Right atrium auricular region (tissue), 2 donors: Measurements from ENCODE around the gene PPP2R2B. TPM values are rescaled to one million over a fixed set of nuclear protein-coding genes. Genes with fewer than 3 reads are reported as not detected.

ENCODE experiments used
- DNase-seq: peaks from one replicate; pipeline ENCODE4 v3.0.0-alpha.2; 2019; ENCODE audit warnings: low spot score
- H3K27ac ChIP-seq, 2 donors: fragments of 200-600 bp; sonication (generic); 1 replicate in 1 of 2; 2 replicates in 1 of 2; pipeline ENCODE4 v1.5.1; 2016 to 2019
- H3K27me3 ChIP-seq, 2 donors: fragments of 200-600 bp; sonication (generic); one replicate each; pipeline versions ENCODE4 v1.5.1 to v1.6.0; 2017 to 2019
- H3K36me3 ChIP-seq: fragments of 200-600 bp; sonication (generic); one replicate; pipeline ENCODE4 v1.5.1; 2016
- H3K4me1 ChIP-seq, 2 donors: fragments of 200-600 bp; sonication (generic); one replicate each; pipeline versions ENCODE4 v1.5.1 to v1.6.0; 2017 to 2019
- H3K4me3 ChIP-seq, 2 donors: fragments of 200-600 bp; sonication (generic); 1 replicate in 1 of 2; 2 replicates in 1 of 2; pipeline ENCODE4 v1.5.1; 2017 to 2019; ENCODE audit warnings: mild to moderate bottlenecking in 1 of 2, moderate library complexity in 1 of 2
- H3K9me3 ChIP-seq, 2 donors: fragments of 200-600 bp; sonication (generic); one replicate each; pipeline ENCODE4 v1.5.1; 2019
- total RNA-seq, 2 donors: library from RNA; depleted of rRNA; stranded (reverse); fragments of >200 nt; gene quantifications; one replicate each; pipeline ENCODE4 v1.1.0, GENCODE V29; 2016
- TF ChIP-seq, protein P1 (sequence below), 2 donors: fragments of 200-600 bp; sonication (generic); IDR thresholded peaks; one replicate each; pipeline ENCODE4 v1.5.1; 2019; ENCODE audit warnings: antibody characterized with exemption in 2 of 2

The PPP2R2B gene
- total RNA-seq, 2 donors from 2014 or later, result 1.6 to 12.4 TPM

DNA sequence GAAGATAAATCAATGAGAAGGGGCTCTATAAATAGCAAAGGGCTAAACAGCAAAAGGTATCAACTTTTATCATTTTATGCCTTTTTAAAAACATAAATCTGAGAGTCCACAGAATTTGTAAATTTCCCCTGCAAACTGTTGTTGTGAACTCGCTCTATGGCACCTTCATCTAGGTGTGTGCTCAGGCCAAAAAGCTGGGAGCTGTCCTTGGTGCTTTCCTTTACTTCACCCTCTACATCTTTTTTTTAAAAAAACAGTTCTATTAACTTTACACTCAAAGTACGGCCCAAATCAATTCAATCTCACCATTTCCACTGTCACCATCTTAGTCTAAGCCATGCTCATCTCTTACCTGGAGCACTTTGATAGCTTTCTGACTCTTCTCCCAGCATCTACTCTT, 254.4 kb downstream of the PPP2R2B start:
- Histone ChIP-seq H3K4me1 (no peaks in the 10 kb centered on the region), H3K27ac (no peak overlapping the region)

DNA sequence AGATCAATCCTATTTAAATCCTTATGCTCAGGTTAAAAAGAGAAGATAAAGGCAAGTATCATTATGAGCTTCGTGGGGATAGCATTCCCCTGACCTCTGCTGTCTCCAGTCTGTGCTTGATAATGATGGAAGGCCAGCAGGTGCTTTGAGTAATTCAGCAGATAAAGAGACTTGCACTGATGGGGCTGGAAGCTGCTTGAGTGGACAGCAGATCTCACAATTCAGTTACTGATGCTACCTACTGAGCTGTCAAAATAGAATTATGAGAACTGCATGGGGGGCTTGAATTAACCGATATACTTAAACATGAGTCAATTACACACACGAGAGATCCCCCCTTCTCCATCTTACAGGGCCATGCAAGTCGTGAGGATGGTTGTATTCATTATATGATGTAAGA, 254.9 kb downstream of the PPP2R2B start:
- no peaks in the 10 kb centered on the region for H3K4me1 ChIP-seq
- DNase-seq, result no peak
- H3K4me3 ChIP-seq, result no peak overlapping the region
- no peak overlapping the region for H3K27ac ChIP-seq
- H3K27me3 ChIP-seq, result no peaks in the 10 kb centered on the region
- H3K36me3 ChIP-seq, result no peaks in the 10 kb centered on the region
- no peaks in the 10 kb centered on the region for H3K9me3 ChIP-seq
- TF ChIP-seq, protein P1, sequence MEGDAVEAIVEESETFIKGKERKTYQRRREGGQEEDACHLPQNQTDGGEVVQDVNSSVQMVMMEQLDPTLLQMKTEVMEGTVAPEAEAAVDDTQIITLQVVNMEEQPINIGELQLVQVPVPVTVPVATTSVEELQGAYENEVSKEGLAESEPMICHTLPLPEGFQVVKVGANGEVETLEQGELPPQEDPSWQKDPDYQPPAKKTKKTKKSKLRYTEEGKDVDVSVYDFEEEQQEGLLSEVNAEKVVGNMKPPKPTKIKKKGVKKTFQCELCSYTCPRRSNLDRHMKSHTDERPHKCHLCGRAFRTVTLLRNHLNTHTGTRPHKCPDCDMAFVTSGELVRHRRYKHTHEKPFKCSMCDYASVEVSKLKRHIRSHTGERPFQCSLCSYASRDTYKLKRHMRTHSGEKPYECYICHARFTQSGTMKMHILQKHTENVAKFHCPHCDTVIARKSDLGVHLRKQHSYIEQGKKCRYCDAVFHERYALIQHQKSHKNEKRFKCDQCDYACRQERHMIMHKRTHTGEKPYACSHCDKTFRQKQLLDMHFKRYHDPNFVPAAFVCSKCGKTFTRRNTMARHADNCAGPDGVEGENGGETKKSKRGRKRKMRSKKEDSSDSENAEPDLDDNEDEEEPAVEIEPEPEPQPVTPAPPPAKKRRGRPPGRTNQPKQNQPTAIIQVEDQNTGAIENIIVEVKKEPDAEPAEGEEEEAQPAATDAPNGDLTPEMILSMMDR (IDR thresholded peaks at IDR 0.05), result no peak

More for the DNA sequence above, 254.4 kb downstream of the PPP2R2B start:
- Histone ChIP-seq H3K9me3 (no peaks in the 10 kb centered on the region), H3K36me3 (no peaks in the 10 kb centered on the region), H3K27me3 (no peaks in the 10 kb centered on the region), H3K4me3 (no peak overlapping the region)
- DNase-seq, result no peak
- TF ChIP-seq, protein P1 (IDR thresholded peaks at IDR 0.05), result no peak

DNA sequence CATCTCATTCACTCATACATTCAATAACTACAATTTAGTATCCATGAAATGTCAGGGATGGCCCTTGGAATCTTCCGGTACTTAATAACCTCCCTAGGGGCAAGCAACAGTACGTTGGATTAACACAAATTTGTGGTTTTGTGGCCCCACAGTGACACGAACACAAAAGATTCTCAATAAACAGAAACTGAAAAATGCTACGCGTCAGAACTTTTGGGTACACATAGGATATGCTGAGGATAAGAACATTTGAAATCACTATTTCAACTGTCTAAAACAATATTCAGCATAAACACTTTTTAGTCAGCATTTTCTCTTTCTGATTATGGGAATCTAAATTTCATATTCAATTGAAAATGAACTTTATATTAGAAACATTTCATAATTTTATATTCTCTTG, 255.5 kb downstream of the PPP2R2B start:
- no peak for DNase-seq
- no peaks in the 10 kb centered on the region for H3K27me3 ChIP-seq
- TF ChIP-seq, protein P1 (IDR thresholded peaks at IDR 0.05), result no peak
- H3K36me3 ChIP-seq, result no peaks in the 10 kb centered on the region
- no peak overlapping the region for H3K4me3 ChIP-seq
- H3K4me1 ChIP-seq, result no peaks in the 10 kb centered on the region
- H3K27ac ChIP-seq, result no peak overlapping the region
- no peaks in the 10 kb centered on the region for H3K9me3 ChIP-seq

DNA sequence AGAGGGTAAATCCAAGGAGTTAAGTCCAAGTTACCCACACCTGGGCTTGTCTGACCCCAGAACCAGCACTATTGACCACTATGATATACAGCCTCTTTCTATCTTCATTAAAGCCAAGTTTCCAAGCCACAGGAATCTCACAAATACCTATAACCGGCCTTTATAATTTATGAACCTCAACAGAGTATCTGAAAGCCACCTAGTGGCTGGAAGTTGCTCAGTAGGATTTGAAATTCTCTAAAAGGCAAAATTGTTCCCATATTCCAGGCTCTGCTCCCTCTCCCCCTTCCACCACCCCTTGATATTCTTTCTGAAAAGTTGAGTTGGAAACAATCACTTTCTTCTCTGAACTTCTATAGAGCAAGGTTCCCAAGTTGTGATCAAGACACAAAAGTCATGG, 256.2 kb downstream of the PPP2R2B start:
- H3K36me3 ChIP-seq, result no peaks in the 10 kb centered on the region
- H3K27me3 ChIP-seq, result no peaks in the 10 kb centered on the region
- H3K4me3 ChIP-seq, result no peak overlapping the region
- no peaks in the 10 kb centered on the region for H3K9me3 ChIP-seq
- DNase-seq, result no peak
- no peaks in the 10 kb centered on the region for H3K4me1 ChIP-seq
- TF ChIP-seq, protein P1 (IDR thresholded peaks at IDR 0.05), result peak in 1 of 2 donors; percentile 28
- H3K27ac ChIP-seq, result no peak overlapping the region

DNA sequence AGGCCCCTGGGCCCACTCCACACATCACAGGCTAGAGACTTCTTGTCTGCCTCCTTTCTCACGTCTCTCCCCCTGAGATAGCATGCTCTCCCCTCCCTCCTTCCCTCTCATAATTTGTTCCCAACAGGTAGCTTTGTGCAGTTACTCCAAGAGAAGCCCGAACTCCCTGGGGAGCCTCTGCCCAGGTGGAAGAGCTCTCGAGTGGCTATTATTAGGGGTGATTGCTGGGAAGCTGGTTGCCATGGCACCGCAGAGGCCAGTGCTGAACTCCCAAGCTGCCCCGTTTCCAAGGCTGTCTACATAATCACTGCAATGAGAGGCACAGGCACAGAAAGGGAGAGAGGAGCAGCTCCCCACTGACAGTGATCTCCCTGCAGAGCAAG, 257.9 kb downstream of the PPP2R2B start:
- peaks cover 0 to 11% of the 10 kb centered on the region in 2 donors for H3K9me3 ChIP-seq
- no peaks in the 10 kb centered on the region for H3K36me3 ChIP-seq
- H3K4me1 ChIP-seq, result no peaks in the 10 kb centered on the region
- H3K4me3 ChIP-seq, result no peak overlapping the region
- H3K27ac ChIP-seq, result no peak overlapping the region
- no peak for DNase-seq
- no peaks in the 10 kb centered on the region for H3K27me3 ChIP-seq
- TF ChIP-seq, protein P1 (IDR thresholded peaks at IDR 0.05), result no peak

DNA sequence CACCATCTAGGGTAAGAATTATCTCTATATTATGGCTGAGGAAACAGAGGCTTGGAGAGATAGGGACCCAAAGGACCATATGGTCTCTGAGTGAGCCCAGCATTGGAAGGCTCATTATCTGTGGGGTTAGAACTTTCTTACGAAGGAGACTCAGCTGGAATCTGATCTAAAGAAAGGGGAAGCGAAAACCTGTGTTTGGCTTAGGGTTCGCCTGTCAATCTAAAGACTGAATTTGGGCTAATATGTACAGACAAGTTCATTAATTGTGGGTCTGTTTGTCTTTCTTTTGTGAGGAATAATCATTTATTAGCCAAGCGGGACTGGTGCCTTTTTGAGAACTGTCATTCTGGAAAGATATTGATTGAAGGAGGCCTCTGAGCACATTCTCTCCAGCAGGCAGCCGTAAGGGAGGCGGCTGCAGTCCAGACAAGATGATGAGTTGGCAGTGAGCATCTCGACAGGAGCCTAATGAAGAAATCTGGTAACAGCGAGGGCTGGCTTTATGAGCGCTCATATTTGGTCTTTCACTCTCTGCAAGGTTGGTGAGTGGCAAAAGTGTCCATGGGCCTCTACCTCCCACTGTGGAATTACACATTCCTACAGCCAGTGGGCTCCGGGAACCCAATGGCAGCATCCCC, 258.4 kb downstream of the PPP2R2B start:
- H3K9me3 ChIP-seq, result peaks cover 0 to 15% of the 10 kb centered on the region in 2 donors
- H3K4me3 ChIP-seq, result no peak overlapping the region
- H3K27me3 ChIP-seq, result no peaks in the 10 kb centered on the region
- no peaks in the 10 kb centered on the region for H3K4me1 ChIP-seq
- no peak for DNase-seq
- no peak overlapping the region for H3K27ac ChIP-seq
- H3K36me3 ChIP-seq, result no peaks in the 10 kb centered on the region
- TF ChIP-seq, protein P1 (IDR thresholded peaks at IDR 0.05), result no peak
